ENCODE data around the gene GGT5.

GGT5 gene

GRCh38 chr22:24190596-24191208 is 54.2 kb downstream of the GGT5 start:
- Histone ChIP-seq H3K27ac (ENCODE audit: low read depth, low read length) (no peak overlapping the region), H3K27me3 (ENCODE audit: control insufficient read depth in 1 of 2, insufficient read depth in 2 of 2, low read length in 2 of 2) (no peaks in the 10 kb centered on the region), H3K9ac (ENCODE audit: low read length) (no peak overlapping the region), H3K4me3 (ENCODE audit: low read depth in 1 of 2, low read length in 2 of 2) (no peak overlapping the region), H3K36me3 (ENCODE audit: insufficient read depth, low read length) (no peaks in the 10 kb centered on the region), H3K9me3 (ENCODE audit: low read length) (no peaks in the 10 kb centered on the region), H3K4me1 (ENCODE audit: insufficient read depth, low read length) (peaks cover 9% of the 10 kb centered on the region)

GRCh38 chr22:24190159-24190540 is 54.7 kb downstream of the GGT5 start:
- no peaks in the 10 kb centered on the region for H3K9me3 ChIP-seq (ENCODE audit: low read length)
- H3K36me3 ChIP-seq (ENCODE audit: insufficient read depth, low read length) = peaks cover 3% of the 10 kb centered on the region
- no peak overlapping the region for H3K27ac ChIP-seq (ENCODE audit: low read depth, low read length)
- H3K27me3 ChIP-seq (ENCODE audit: control insufficient read depth in 1 of 2, insufficient read depth in 2 of 2, low read length in 2 of 2) = no peaks in the 10 kb centered on the region
- no peak overlapping the region for H3K9ac ChIP-seq (ENCODE audit: low read length)
- no peak overlapping the region for H3K4me3 ChIP-seq (ENCODE audit: low read depth in 1 of 2, low read length in 2 of 2)
- H3K4me1 ChIP-seq (ENCODE audit: insufficient read depth, low read length) = peaks cover 9% of the 10 kb centered on the region

GRCh38 chr22:24189249-24190158 is 55.4 kb downstream of the GGT5 start:
- no peak overlapping the region for H3K9ac ChIP-seq (ENCODE audit: low read length)

GRCh38 chr22:24188705-24189248 is 56.1 kb downstream of the GGT5 start:
- peaks cover 9% of the 10 kb centered on the region for H3K4me1 ChIP-seq (ENCODE audit: insufficient read depth, low read length)
- no peak overlapping the region for H3K27ac ChIP-seq (ENCODE audit: low read depth, low read length)
- no peak overlapping the region for H3K4me3 ChIP-seq (ENCODE audit: low read depth in 1 of 2, low read length in 2 of 2)
- H3K27me3 ChIP-seq (ENCODE audit: control insufficient read depth in 1 of 2, insufficient read depth in 2 of 2, low read length in 2 of 2) = no peaks in the 10 kb centered on the region
- no peak overlapping the region for H3K9ac ChIP-seq (ENCODE audit: low read length)
- no peaks in the 10 kb centered on the region for H3K9me3 ChIP-seq (ENCODE audit: low read length)
- H3K36me3 ChIP-seq (ENCODE audit: insufficient read depth, low read length) = peaks cover 6% of the 10 kb centered on the region

More at GRCh38 chr22:24189249-24190158, 55.4 kb downstream of the GGT5 start:
- Histone ChIP-seq H3K27me3 (ENCODE audit: control insufficient read depth in 1 of 2, insufficient read depth in 2 of 2, low read length in 2 of 2) (no peaks in the 10 kb centered on the region), H3K4me3 (ENCODE audit: low read depth in 1 of 2, low read length in 2 of 2) (no peak overlapping the region), H3K36me3 (ENCODE audit: insufficient read depth, low read length) (peaks cover 6% of the 10 kb centered on the region), H3K27ac (ENCODE audit: low read depth, low read length) (no peak overlapping the region), H3K4me1 (ENCODE audit: insufficient read depth, low read length) (peaks cover 9% of the 10 kb centered on the region), H3K9me3 (ENCODE audit: low read length) (no peaks in the 10 kb centered on the region)

GRCh38 chr22:24187731-24188644 is 56.9 kb downstream of the GGT5 start:
- H3K27ac ChIP-seq (ENCODE audit: low read depth, low read length) = no peak overlapping the region
- H3K9me3 ChIP-seq (ENCODE audit: low read length) = no peaks in the 10 kb centered on the region
- H3K27me3 ChIP-seq (ENCODE audit: control insufficient read depth in 1 of 2, insufficient read depth in 2 of 2, low read length in 2 of 2) = no peaks in the 10 kb centered on the region
- peaks cover 9% of the 10 kb centered on the region for H3K4me1 ChIP-seq (ENCODE audit: insufficient read depth, low read length)
- H3K4me3 ChIP-seq (ENCODE audit: low read depth in 1 of 2, low read length in 2 of 2) = no peak overlapping the region
- peaks cover 6% of the 10 kb centered on the region for H3K36me3 ChIP-seq (ENCODE audit: insufficient read depth, low read length)
- no peak overlapping the region for H3K9ac ChIP-seq (ENCODE audit: low read length)

- Histone ChIP-seq H3K27ac (ENCODE audit: low read depth, low read length) (no peak overlapping the region), H3K9ac (ENCODE audit: low read length) (no peak overlapping the region), H3K27me3 (ENCODE audit: control insufficient read depth in 1 of 2, insufficient read depth in 2 of 2, low read length in 2 of 2) (no peaks in the 10 kb centered on the region), H3K4me1 (ENCODE audit: insufficient read depth, low read length) (peaks cover 15% of the 10 kb centered on the region), H3K9me3 (ENCODE audit: low read length) (no peaks in the 10 kb centered on the region), H3K36me3 (ENCODE audit: insufficient read depth, low read length) (peaks cover 6% of the 10 kb centered on the region), H3K4me3 (ENCODE audit: low read depth in 1 of 2, low read length in 2 of 2) (no peak overlapping the region)
Observed at GRCh38 chr22:24186892-24187670, 57.8 kb downstream of the GGT5 start.

GRCh38 chr22:24186352-24186740 is 58.5 kb downstream of the GGT5 start:
- Histone ChIP-seq H3K9ac (ENCODE audit: low read length) (no peak overlapping the region), H3K9me3 (ENCODE audit: low read length) (no peaks in the 10 kb centered on the region), H3K27ac (ENCODE audit: low read depth, low read length) (no peak overlapping the region), H3K27me3 (ENCODE audit: control insufficient read depth in 1 of 2, insufficient read depth in 2 of 2, low read length in 2 of 2) (no peaks in the 10 kb centered on the region), H3K4me1 (ENCODE audit: insufficient read depth, low read length) (peaks cover 17% of the 10 kb centered on the region), H3K36me3 (ENCODE audit: insufficient read depth, low read length) (peaks cover 6% of the 10 kb centered on the region), H3K4me3 (ENCODE audit: low read depth in 1 of 2, low read length in 2 of 2) (no peak overlapping the region)

- no peaks in the 10 kb centered on the region for H3K9me3 ChIP-seq (ENCODE audit: low read length)
Observed at GRCh38 chr22:24185501-24186351, 59.2 kb downstream of the GGT5 start.

GRCh38 chr22:24185001-24185500 is 59.8 kb downstream of the GGT5 start:
- Histone ChIP-seq H3K9ac (ENCODE audit: low read length) (no peak overlapping the region), H3K36me3 (ENCODE audit: insufficient read depth, low read length) (peaks cover 6% of the 10 kb centered on the region), H3K27me3 (ENCODE audit: control insufficient read depth in 1 of 2, insufficient read depth in 2 of 2, low read length in 2 of 2) (no peaks in the 10 kb centered on the region), H3K9me3 (ENCODE audit: low read length) (no peaks in the 10 kb centered on the region), H3K4me3 (ENCODE audit: low read depth in 1 of 2, low read length in 2 of 2) (no peak overlapping the region), H3K27ac (ENCODE audit: low read depth, low read length) (no peak overlapping the region), H3K4me1 (ENCODE audit: insufficient read depth, low read length) (peaks cover 17% of the 10 kb centered on the region)

More at GRCh38 chr22:24185501-24186351, 59.2 kb downstream of the GGT5 start:
- H3K9ac ChIP-seq (ENCODE audit: low read length) = no peak overlapping the region
- H3K4me1 ChIP-seq (ENCODE audit: insufficient read depth, low read length) = peaks cover 17% of the 10 kb centered on the region
- H3K4me3 ChIP-seq (ENCODE audit: low read depth in 1 of 2, low read length in 2 of 2) = no peak overlapping the region
- H3K36me3 ChIP-seq (ENCODE audit: insufficient read depth, low read length) = peaks cover 6% of the 10 kb centered on the region
- H3K27ac ChIP-seq (ENCODE audit: low read depth, low read length) = no peak overlapping the region
- H3K27me3 ChIP-seq (ENCODE audit: control insufficient read depth in 1 of 2, insufficient read depth in 2 of 2, low read length in 2 of 2) = no peaks in the 10 kb centered on the region

Measured in muscle layer of colon (tissue), 2 donors.